Measurements from ENCODE around the gene IGFN1. TPM values are rescaled to one million over a fixed set of nuclear protein-coding genes. Genes with fewer than 3 reads are reported as not detected.

Gene IGFN1
- total RNA-seq, 1 experiment from 2014 or later: not detected

GRCh38 chr1:201143726-201144635, 46.6 kb upstream of the IGFN1 start:
- no peak overlapping the region for H3K4ac ChIP-seq (ENCODE audit: low read depth, low read length)
- H3K79me1 ChIP-seq (ENCODE audit: insufficient read depth, low read depth, low read length, poor library complexity, severe bottlenecking): peaks cover 2% of the 10 kb centered on the region
- H3K18ac ChIP-seq (ENCODE audit: insufficient read length, low read depth, low read length): no peak overlapping the region
- Mint-ChIP-seq H3K36me3 (ENCODE audit: insufficient read depth in 1 of 3, low read depth in 3 of 3) (peaks cover 55 to 96% (median 93%) of the 10 kb centered on the region in 3 experiments; a peak in 6 of 7 replicates), H3K9me3 (no peaks in the 10 kb centered on the region), H3K27me3 (ENCODE audit: low read depth) (no peaks in the 10 kb centered on the region), H3K4me3 (no peak overlapping the region), H3K27ac (peak overlapping the region in 1 of 3 experiments; percentile 80; a peak in 1 of 7 replicates), H3K4me1 (no peaks in the 10 kb centered on the region)
- no peaks in the 10 kb centered on the region for H3K79me2 ChIP-seq (ENCODE audit: insufficient read depth, low read length)
- H2AK5ac ChIP-seq (ENCODE audit: insufficient read length, low read length): no peak overlapping the region
- H3K23ac ChIP-seq (ENCODE audit: insufficient read length, low read depth, low read length): no peak overlapping the region
- no peak overlapping the region for H3T11ph ChIP-seq (ENCODE audit: low read length)
- no peak overlapping the region for H4K8ac ChIP-seq (replicated peaks; ENCODE audit: insufficient read length, low read depth, low read length)
- no peak overlapping the region for H4K91ac ChIP-seq (ENCODE audit: insufficient read length, low read depth, low read length)
- no peaks in the 10 kb centered on the region for H3K27me3 ChIP-seq (ENCODE audit: insufficient read depth, low read length)
- no peak overlapping the region for H2BK20ac ChIP-seq (ENCODE audit: low read depth, low read length, poor library complexity, severe bottlenecking)
- no peak overlapping the region for H2BK5ac ChIP-seq (ENCODE audit: insufficient read length, low read length)
- H3K56ac ChIP-seq (ENCODE audit: insufficient read length, low read depth, low read length): no peak overlapping the region
- no peaks in the 10 kb centered on the region for H3K4me1 ChIP-seq (ENCODE audit: insufficient read depth, low read length)
- no peak overlapping the region for H2AFZ ChIP-seq (ENCODE audit: low read length)
- H2BK12ac ChIP-seq (ENCODE audit: insufficient read length, low read depth, low read length): no peak overlapping the region
- H2BK120ac ChIP-seq (ENCODE audit: low read depth, low read length, poor library complexity, severe bottlenecking): no peak overlapping the region
- no peak overlapping the region for H3K9ac ChIP-seq (ENCODE audit: extremely low read depth, insufficient read length, low read length)
- no peaks in the 10 kb centered on the region for H4K20me1 ChIP-seq (ENCODE audit: control insufficient read depth, insufficient read depth, insufficient read length)
- TF ChIP-seq CTCF (conservative IDR thresholded peaks at IDR 0.05): no peak
- no peak overlapping the region for H4K5ac ChIP-seq (ENCODE audit: insufficient read length, low read depth, low read length)
- H3K9me3 ChIP-seq (ENCODE audit: control insufficient read depth, low read depth, low read length): no peaks in the 10 kb centered on the region
- H3K14ac ChIP-seq (ENCODE audit: insufficient read depth, low read length): no peak overlapping the region
- no peak for DNase-seq
- no peak overlapping the region for H3K27ac ChIP-seq (ENCODE audit: insufficient read length, low read depth, low read length)
- WGBS (ENCODE audit: extremely low coverage, insufficient read length, low lambda C conversion rate): no CpG with 5 or more reads among the region's 18 CpGs
- H3K4me2 ChIP-seq (ENCODE audit: insufficient read depth, insufficient read length, low read length): no peak overlapping the region
- H2BK15ac ChIP-seq (ENCODE audit: low read depth, low read length): no peak overlapping the region
- no peaks in the 10 kb centered on the region for H3K23me2 ChIP-seq (ENCODE audit: insufficient read length, low read depth, low read length, poor library complexity, severe bottlenecking)
